ENCODE results near the gene TRPM5. TPM values are rescaled to one million over a fixed set of nuclear protein-coding genes. Genes with fewer than 3 reads are reported as not detected.

The TRPM5 gene
- total RNA-seq, 1 experiment from 2014 or later, result 0.07 TPM

- CTCF ChIA-PET, result interaction anchor here (6.2 kb wide), 1 partner anchor 91 kb away, joined by 62 read pairs; no protein-coding TSS in a partner anchor
- no peak for DNase-seq (ENCODE audit: low spot score)
- H3K36me3 Mint-ChIP-seq, result peaks cover 9% of the 10 kb centered on the region
- ATAC-seq, result no peak
- no peak overlapping the region for H3K27ac Mint-ChIP-seq
- no peaks in the 10 kb centered on the region for H3K27me3 Mint-ChIP-seq (ENCODE audit: low read depth)
- POLR2A ChIA-PET, result no interaction called here
- H3K9me3 Mint-ChIP-seq, result no peaks in the 10 kb centered on the region
- TF ChIP-seq ZNF416 (CRISPR knock-in tag; IDR thresholded peaks at IDR 0.05), result no peak
- no peak for TF ChIP-seq NR1H2 (CRISPR knock-in tag; IDR thresholded peaks at IDR 0.05)
- no peak for TF ChIP-seq ATF6 (CRISPR knock-in tag; IDR thresholded peaks at IDR 0.05)
- no peak for TF ChIP-seq ZNF317 (CRISPR knock-in tag; IDR thresholded peaks at IDR 0.05; ENCODE audit: borderline replicate concordance, low read depth)
- no peak for TF ChIP-seq FOXP1 (CRISPR knock-in tag; IDR thresholded peaks at IDR 0.05; ENCODE audit: borderline replicate concordance)
- TF ChIP-seq PRDM15 (CRISPR knock-in tag; IDR thresholded peaks at IDR 0.05), result no peak
- no peak for TF ChIP-seq HMGXB4 (CRISPR knock-in tag; IDR thresholded peaks at IDR 0.05)
- TF ChIP-seq ZNF425 (CRISPR knock-in tag; conservative IDR thresholded peaks at IDR 0.05), result no peak
- no peak for TF ChIP-seq IRF2 (CRISPR knock-in tag; IDR thresholded peaks at IDR 0.05; ENCODE audit: borderline replicate concordance, low read depth)
- no peak for TF ChIP-seq ATF1 (CRISPR knock-in tag; IDR thresholded peaks at IDR 0.05)
- no peak for TF ChIP-seq ESRRA (CRISPR knock-in tag; IDR thresholded peaks at IDR 0.05; ENCODE audit: borderline replicate concordance)
- TF ChIP-seq ATF2 (CRISPR knock-in tag; IDR thresholded peaks at IDR 0.05; ENCODE audit: borderline replicate concordance, low read depth), result no peak
- no peak for TF ChIP-seq TCF7 (CRISPR knock-in tag; IDR thresholded peaks at IDR 0.05; ENCODE audit: low read depth)
- no peak for TF ChIP-seq NR2C2 (CRISPR knock-in tag; IDR thresholded peaks at IDR 0.05)
- no peak for TF ChIP-seq HMGA2 (CRISPR knock-in tag; IDR thresholded peaks at IDR 0.05)
- no peak for TF ChIP-seq RORB (CRISPR knock-in tag; IDR thresholded peaks at IDR 0.05)
- TF ChIP-seq GTF2I (CRISPR knock-in tag; conservative IDR thresholded peaks at IDR 0.05), result no peak
- H3K4me3 Mint-ChIP-seq, result no peak overlapping the region
- peaks cover 4% of the 10 kb centered on the region; the same call in 1 of the 2 replicates for H3K4me1 Mint-ChIP-seq
Observed at GRCh38 chr11:2396471-2396870, 47.8 kb downstream of the TRPM5 start.

All from WTC11 (cell line).